ENCODE results near the gene PITPNM3.

PITPNM3 gene

GRCh38 chr17:6505425-6506142 is 50.8 kb downstream of the PITPNM3 start:
- Histone ChIP-seq H3K36me3 (ENCODE audit: control insufficient read depth, low read depth, low read length) (no peaks in the 10 kb centered on the region), H3K9me3 (ENCODE audit: control insufficient read depth, low read depth, low read length) (no peaks in the 10 kb centered on the region), H3K4me3 (ENCODE audit: low read length) (no peak overlapping the region), H3K4me1 (ENCODE audit: control insufficient read depth, low read depth, low read length) (peaks cover 11% of the 10 kb centered on the region), H3K27ac (ENCODE audit: low read length) (no peak overlapping the region), H3K9ac (ENCODE audit: low read length) (no peak overlapping the region), H3K27me3 (ENCODE audit: control insufficient read depth, insufficient read depth, low read length) (no peaks in the 10 kb centered on the region)

GRCh38 chr17:6503641-6504195 is 52.6 kb downstream of the PITPNM3 start:
- H3K4me3 ChIP-seq (ENCODE audit: low read length): no peak overlapping the region
- no peaks in the 10 kb centered on the region for H3K9me3 ChIP-seq (ENCODE audit: control insufficient read depth, low read depth, low read length)
- no peak overlapping the region for H3K9ac ChIP-seq (ENCODE audit: low read length)
- no peak overlapping the region for H3K27ac ChIP-seq (ENCODE audit: low read length)
- no peaks in the 10 kb centered on the region for H3K36me3 ChIP-seq (ENCODE audit: control insufficient read depth, low read depth, low read length)
- peaks cover under 1% of the 10 kb centered on the region for H3K4me1 ChIP-seq (ENCODE audit: control insufficient read depth, low read depth, low read length)
- no peaks in the 10 kb centered on the region for H3K27me3 ChIP-seq (ENCODE audit: control insufficient read depth, insufficient read depth, low read length)

- Histone ChIP-seq H3K27ac (ENCODE audit: low read length) (no peak overlapping the region), H3K9me3 (ENCODE audit: control insufficient read depth, low read depth, low read length) (no peaks in the 10 kb centered on the region), H3K9ac (ENCODE audit: low read length) (no peak overlapping the region), H3K27me3 (ENCODE audit: control insufficient read depth, insufficient read depth, low read length) (no peaks in the 10 kb centered on the region), H3K4me1 (ENCODE audit: control insufficient read depth, low read depth, low read length) (peaks cover 2% of the 10 kb centered on the region), H3K36me3 (ENCODE audit: control insufficient read depth, low read depth, low read length) (no peaks in the 10 kb centered on the region), H3K4me3 (ENCODE audit: low read length) (no peak overlapping the region)
These were observed 53.4 kb downstream of the PITPNM3 start for GRCh38 chr17:6502871-6503509.

GRCh38 chr17:6502142-6502541 is 54.2 kb downstream of the PITPNM3 start:
- Histone ChIP-seq H3K9me3 (ENCODE audit: control insufficient read depth, low read depth, low read length) (no peaks in the 10 kb centered on the region), H3K27me3 (ENCODE audit: control insufficient read depth, insufficient read depth, low read length) (peaks cover 4% of the 10 kb centered on the region), H3K36me3 (ENCODE audit: control insufficient read depth, low read depth, low read length) (no peaks in the 10 kb centered on the region), H3K4me1 (ENCODE audit: control insufficient read depth, low read depth, low read length) (peaks cover 10% of the 10 kb centered on the region), H3K27ac (ENCODE audit: low read length) (no peak overlapping the region), H3K9ac (ENCODE audit: low read length) (no peak overlapping the region), H3K4me3 (ENCODE audit: low read length) (no peak overlapping the region)

- no peak overlapping the region for H3K4me3 ChIP-seq (ENCODE audit: low read length)
- no peak overlapping the region for H3K9ac ChIP-seq (ENCODE audit: low read length)
- no peaks in the 10 kb centered on the region for H3K36me3 ChIP-seq (ENCODE audit: control insufficient read depth, low read depth, low read length)
These were observed 55.0 kb downstream of the PITPNM3 start for GRCh38 chr17:6501359-6501758.

GRCh38 chr17:6498901-6499540 is 57.3 kb downstream of the PITPNM3 start:
- no peak overlapping the region for H3K27ac ChIP-seq (ENCODE audit: low read length)
- no peak overlapping the region for H3K4me3 ChIP-seq (ENCODE audit: low read length)
- no peak overlapping the region for H3K9ac ChIP-seq (ENCODE audit: low read length)
- no peaks in the 10 kb centered on the region for H3K9me3 ChIP-seq (ENCODE audit: control insufficient read depth, low read depth, low read length)
- peaks cover 12% of the 10 kb centered on the region for H3K27me3 ChIP-seq (ENCODE audit: control insufficient read depth, insufficient read depth, low read length)
- H3K4me1 ChIP-seq (ENCODE audit: control insufficient read depth, low read depth, low read length): peaks cover 28% of the 10 kb centered on the region
- no peaks in the 10 kb centered on the region for H3K36me3 ChIP-seq (ENCODE audit: control insufficient read depth, low read depth, low read length)

More at GRCh38 chr17:6501359-6501758, 55.0 kb downstream of the PITPNM3 start:
- H3K9me3 ChIP-seq (ENCODE audit: control insufficient read depth, low read depth, low read length): no peaks in the 10 kb centered on the region
- H3K4me1 ChIP-seq (ENCODE audit: control insufficient read depth, low read depth, low read length): peaks cover 16% of the 10 kb centered on the region
- no peak overlapping the region for H3K27ac ChIP-seq (ENCODE audit: low read length)
- peaks cover 12% of the 10 kb centered on the region for H3K27me3 ChIP-seq (ENCODE audit: control insufficient read depth, insufficient read depth, low read length)

GRCh38 chr17:6498356-6498755 is 58.0 kb downstream of the PITPNM3 start:
- H3K4me3 ChIP-seq (ENCODE audit: low read length): no peak overlapping the region
- H3K27ac ChIP-seq (ENCODE audit: low read length): no peak overlapping the region
- H3K36me3 ChIP-seq (ENCODE audit: control insufficient read depth, low read depth, low read length): no peaks in the 10 kb centered on the region
- H3K4me1 ChIP-seq (ENCODE audit: control insufficient read depth, low read depth, low read length): peaks cover 28% of the 10 kb centered on the region
- no peak overlapping the region for H3K9ac ChIP-seq (ENCODE audit: low read length)
- H3K9me3 ChIP-seq (ENCODE audit: control insufficient read depth, low read depth, low read length): no peaks in the 10 kb centered on the region
- H3K27me3 ChIP-seq (ENCODE audit: control insufficient read depth, insufficient read depth, low read length): peaks cover 12% of the 10 kb centered on the region

GRCh38 chr17:6497496-6498221 is 58.7 kb downstream of the PITPNM3 start:
- Histone ChIP-seq H3K4me1 (ENCODE audit: control insufficient read depth, low read depth, low read length) (peaks cover 28% of the 10 kb centered on the region), H3K4me3 (ENCODE audit: low read length) (no peak overlapping the region), H3K36me3 (ENCODE audit: control insufficient read depth, low read depth, low read length) (no peaks in the 10 kb centered on the region), H3K27me3 (ENCODE audit: control insufficient read depth, insufficient read depth, low read length) (peaks cover 12% of the 10 kb centered on the region), H3K9ac (ENCODE audit: low read length) (no peak overlapping the region), H3K9me3 (ENCODE audit: control insufficient read depth, low read depth, low read length) (no peaks in the 10 kb centered on the region), H3K27ac (ENCODE audit: low read length) (no peak overlapping the region)

GRCh38 chr17:6496640-6497441 is 59.5 kb downstream of the PITPNM3 start:
- Histone ChIP-seq H3K4me1 (ENCODE audit: control insufficient read depth, low read depth, low read length) (peaks cover 28% of the 10 kb centered on the region), H3K27me3 (ENCODE audit: control insufficient read depth, insufficient read depth, low read length) (peaks cover 12% of the 10 kb centered on the region), H3K36me3 (ENCODE audit: control insufficient read depth, low read depth, low read length) (no peaks in the 10 kb centered on the region), H3K9me3 (ENCODE audit: control insufficient read depth, low read depth, low read length) (no peaks in the 10 kb centered on the region), H3K4me3 (ENCODE audit: low read length) (no peak overlapping the region), H3K27ac (ENCODE audit: low read length) (no peak overlapping the region), H3K9ac (ENCODE audit: low read length) (no peak overlapping the region)

- Histone ChIP-seq H3K4me1 (ENCODE audit: control insufficient read depth, low read depth, low read length) (peaks cover 31% of the 10 kb centered on the region), H3K36me3 (ENCODE audit: control insufficient read depth, low read depth, low read length) (no peaks in the 10 kb centered on the region), H3K9ac (ENCODE audit: low read length) (peak overlapping the region; percentile 37), H3K9me3 (ENCODE audit: control insufficient read depth, low read depth, low read length) (no peaks in the 10 kb centered on the region), H3K27me3 (ENCODE audit: control insufficient read depth, insufficient read depth, low read length) (peaks cover 12% of the 10 kb centered on the region), H3K27ac (ENCODE audit: low read length) (no peak overlapping the region), H3K4me3 (ENCODE audit: low read length) (peak overlapping the region; percentile 40)
These were observed 60.3 kb downstream of the PITPNM3 start for GRCh38 chr17:6496116-6496481.
